GM12892 (cell line): ENCODE data around the gene PTK7.

Experiments
- POLR2A ChIP-seq: IDR thresholded peaks from 2 replicates; pipeline ENCODE4 v1.6.1; 2011; ENCODE audit warnings: low read depth, low read length, control low read depth
- POLR2AphosphoS5 ChIP-seq: IDR thresholded peaks from 2 replicates; pipeline ENCODE4 v1.6.1; 2011; ENCODE audit warnings: low read depth, low read length, control low read depth
- TAF1 ChIP-seq: IDR thresholded peaks from 2 replicates; pipeline ENCODE4 v1.6.1; 2011; ENCODE audit warnings: low read depth, mild to moderate bottlenecking, control low read depth, low read length, borderline replicate concordance

DNA sequence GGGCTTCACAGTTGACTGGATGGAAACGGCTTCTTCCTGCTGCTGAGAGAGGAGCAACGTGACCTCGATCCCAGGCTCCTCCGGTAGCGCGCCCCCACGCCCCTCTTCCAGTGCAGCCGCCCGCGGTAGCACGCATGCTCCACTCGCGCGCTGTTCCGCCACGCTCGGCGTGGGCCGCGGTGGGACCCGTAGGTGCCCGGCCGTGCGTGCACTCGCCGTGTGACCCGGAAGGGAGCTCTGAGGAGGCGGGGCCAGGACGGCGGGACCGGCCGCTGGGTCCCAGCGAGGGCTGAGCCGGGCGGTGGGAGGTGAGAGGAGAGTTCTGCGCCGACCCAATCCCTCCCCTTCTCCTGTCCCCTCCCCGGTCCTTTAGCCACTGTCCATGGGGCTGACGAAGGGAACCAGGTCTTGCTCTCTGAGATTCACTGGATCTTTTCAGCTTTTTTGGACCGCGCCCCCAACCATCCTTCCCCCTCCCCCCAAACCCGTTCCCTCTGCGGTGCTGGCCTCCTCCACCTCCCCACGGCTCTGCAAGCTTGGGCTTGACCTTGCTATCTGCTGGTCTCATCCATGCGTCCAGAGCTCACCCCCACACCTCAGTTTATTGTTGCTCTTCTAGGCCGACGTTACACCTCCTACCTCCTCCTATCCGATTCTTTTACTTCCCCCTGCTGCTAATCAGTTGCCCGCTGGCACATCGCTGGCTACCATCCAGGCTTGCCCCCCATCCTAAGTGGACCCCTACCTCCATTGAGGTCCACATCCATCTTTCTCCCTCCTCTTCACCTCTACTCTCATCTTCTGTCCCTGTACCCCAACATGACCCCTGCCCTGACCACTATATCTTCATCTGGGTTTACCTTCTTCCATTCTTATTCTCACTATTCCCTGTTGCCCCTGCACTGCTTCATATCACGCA lies 106.1 kb downstream of the PTK7 start, which contains the start of gene CUL9:
- TF ChIP-seq POLR2A (peak; percentile 86), TAF1 (peak; percentile 38; the same call in 1 of the 2 replicates), POLR2AphosphoS5 (peak; percentile 93)
